Ovary (tissue), 9 donors: ENCODE results near the gene XXYLT1. TPM values are rescaled to one million over a fixed set of nuclear protein-coding genes. Genes with fewer than 3 reads are reported as not detected.

Experiments
- DNase-seq, 5 donors: peaks; one replicate each; pipeline ENCODE4 v3.0.0-alpha.2; 2019 to 2020
- H3K27ac ChIP-seq, 2 donors: fragments of 200-600 bp; one replicate each; pipeline versions ENCODE4 v1.5.1 to v1.8.0; 2019 to 2022
- H3K27me3 ChIP-seq: fragments of 200-600 bp; one replicate; pipeline ENCODE4 v1.8.0; 2022
- H3K36me3 ChIP-seq: fragments of 200-600 bp; sonication (generic); one replicate; pipeline ENCODE4 v1.5.1; 2019
- H3K4me1 ChIP-seq: one replicate; pipeline ENCODE4 v1.8.1; 2013; ENCODE audit warnings: mild to moderate bottlenecking, moderate library complexity; ENCODE audit not compliant: insufficient read depth
- H3K4me3 ChIP-seq: fragments of 200-600 bp; sonication (generic); one replicate; pipeline ENCODE4 v1.5.1; 2017
- H3K9me3 ChIP-seq, 2 donors: fragments of 200-600 bp in 1 of 2; sonication (generic) in 1 of 2; one replicate each; pipeline versions ENCODE4 v1.5.1 to v1.8.1; 2013 to 2019; ENCODE audit warnings: mild to moderate bottlenecking in 1 of 2, moderate library complexity in 1 of 2
- CTCF ChIP-seq, 3 donors: fragments of 450-650 bp in 2 of 3; fragments of 200-600 bp in 1 of 3; IDR thresholded peaks; one replicate each; pipeline versions ENCODE4 v1.5.1 to v1.8.0; 2016 to 2022; ENCODE audit warnings: antibody characterized with exemption in 3 of 3, mild to moderate bottlenecking in 1 of 3
- EP300 ChIP-seq: sonication (generic); formaldehyde crosslinking; IDR thresholded peaks from one replicate; pipeline ENCODE4 v1.6.1; 2017; ENCODE audit warnings: antibody characterized with exemption
- POLR2A ChIP-seq: fragments of 450-650 bp; IDR thresholded peaks from one replicate; pipeline ENCODE4 v1.6.1; 2017; ENCODE audit warnings: antibody characterized with exemption, mild to moderate bottlenecking, moderate library complexity
- WGBS, 3 donors: extraction: QIAGEN DNeasy Blood & Tissue Kit in 1 of 3; methylation state at CpG; one replicate each; pipeline versions ENCODE4 v1.1.5 to v1.1.7; 2013 to 2017; 5-methylcytosine and 5-hydroxymethylcytosine counted together
- intact Hi-C, 4 donors: fragments of 100-400 bp; cut with DNase I; formaldehyde crosslinking; loops; one replicate each; pipeline versions ENCODE4 v1.11.0 to v1.15.1; 2022 to 2023
- polyA plus RNA-seq, 2 donors: library from polyadenylated mRNA; stranded (reverse); fragments of 200-250 nt in 1 of 2; fragments of 350-450 nt in 1 of 2; fragmentation: Illumina TruSeq in 1 of 2; extraction: RNeasy Lipid Tissue Mini Kit (QIAGEN cat#74804) in 1 of 2; gene quantifications; one replicate each; pipeline ENCODE4 v1.2.3, GENCODE V29; 2013 to 2014
- total RNA-seq, 7 donors: library from RNA; depleted of rRNA in 2 of 7; stranded (reverse); fragments of >200 nt in 2 of 7; fragmentation: NEBNext Ultra II Directional in 3 of 7; extraction: Animal tissue kit (Norgen Biotek cat#: 25700) in 3 of 7; gene quantifications; one replicate each; pipeline versions ENCODE4 v1.1.0 to v1.2.4, GENCODE V29; 2016 to 2023
- donor health status: DM: no; HTN: no; CAD: no; lungs with moderate emphysema.
- donor health status: DM: no; HTN: no; CAD: no.
- donor health status: Bipolar disorder and iron deficiency.
- donor health status: DM: yes; HTN: yes; CAD: no.
- donor health status: DM: no; HTN: no; CAD: no.
- donor health status: DM: yes; HTN: yes; CAD: no.

XXYLT1 gene
- total and polyA plus RNA-seq, 9 donors = 5.6 to 13.6 (median 10.2) TPM

- Histone ChIP-seq H3K4me3 (no peak overlapping the region), H3K27ac (no peak overlapping the region), H3K9me3 (no peaks in the 10 kb centered on the region), H3K27me3 (no peaks in the 10 kb centered on the region), H3K4me1 (peaks cover 10% of the 10 kb centered on the region), H3K36me3 (no peaks in the 10 kb centered on the region)
- intact Hi-C loops = no loop called here
- TF ChIP-seq CTCF (IDR thresholded peaks at IDR 0.05) (no peak), EP300 (no peak), POLR2A (no peak)
- 75 to 82% (median 78%) methylated on average over 17 of the region's 17 CpGs for WGBS, 3 donors
- DNase-seq = no peak
Observed at GRCh38 chr3:195178124-195178910, 92.6 kb downstream of the XXYLT1 start.

- intact Hi-C loops = no loop called here
- 93 to 97% (median 95%) methylated on average over 6 of the region's 6 CpGs for WGBS, 3 donors
- Histone ChIP-seq H3K9me3 (no peaks in the 10 kb centered on the region), H3K4me1 (peaks cover 10% of the 10 kb centered on the region), H3K27me3 (no peaks in the 10 kb centered on the region), H3K36me3 (no peaks in the 10 kb centered on the region), H3K4me3 (no peak overlapping the region), H3K27ac (no peak overlapping the region)
- TF ChIP-seq EP300 = no peak
- no peak for TF ChIP-seq CTCF (IDR thresholded peaks at IDR 0.05)
- no peak for TF ChIP-seq POLR2A
- no peak for DNase-seq
Observed at GRCh38 chr3:195177422-195178123, 93.4 kb downstream of the XXYLT1 start.

- no peak for TF ChIP-seq POLR2A
- no peak for TF ChIP-seq EP300
- no peak for TF ChIP-seq CTCF (IDR thresholded peaks at IDR 0.05)
- intact Hi-C loops = no loop called here
Observed at GRCh38 chr3:195176776-195177175, 94.2 kb downstream of the XXYLT1 start.

GRCh38 chr3:195175476-195176337, 95.3 kb downstream of the XXYLT1 start:
- no peak for DNase-seq
- Histone ChIP-seq H3K4me3 (no peak overlapping the region), H3K36me3 (no peaks in the 10 kb centered on the region), H3K27me3 (no peaks in the 10 kb centered on the region), H3K4me1 (peaks cover 3% of the 10 kb centered on the region), H3K27ac (no peak overlapping the region), H3K9me3 (no peaks in the 10 kb centered on the region)
- 94 to 96% (median 95%) methylated on average over 13 of the region's 13 CpGs for WGBS, 3 donors
- intact Hi-C loops = no loop called here
- TF ChIP-seq POLR2A (no peak), EP300 (no peak), CTCF (IDR thresholded peaks at IDR 0.05) (no peak)

More at GRCh38 chr3:195176776-195177175, 94.2 kb downstream of the XXYLT1 start:
- Histone ChIP-seq H3K9me3 (no peaks in the 10 kb centered on the region), H3K27me3 (no peaks in the 10 kb centered on the region), H3K27ac (no peak overlapping the region), H3K4me3 (no peak overlapping the region), H3K36me3 (no peaks in the 10 kb centered on the region), H3K4me1 (peaks cover 6% of the 10 kb centered on the region)
- no peak for DNase-seq
- 94 to 97% (median 95%) methylated on average over 12 of the region's 12 CpGs for WGBS, 3 donors
